Tibial nerve (tissue), 3 donors: ENCODE results near the gene EGLN3.

Experiments
- CTCF ChIP-seq, 5 experiments: fragments of 200-600 bp in 3 of 5; fragments of 450-650 bp in 2 of 5; sonication (generic) in 3 of 5; IDR thresholded peaks; one replicate each; pipeline ENCODE4 v1.5.1; 2016 to 2019; ENCODE audit warnings: antibody characterized with exemption in 5 of 5, mild to moderate bottlenecking in 3 of 5, moderate library complexity in 2 of 5
- POLR2A ChIP-seq, 2 donors: fragments of 450-650 bp; IDR thresholded peaks; one replicate each; pipeline ENCODE4 v1.6.1; 2017; ENCODE audit warnings: antibody characterized with exemption in 2 of 2, mild to moderate bottlenecking in 2 of 2, moderate library complexity in 2 of 2

GRCh38 chr14:33996462-33996861, 45.6 kb upstream of the EGLN3 start:
- TF ChIP-seq CTCF (IDR thresholded peaks at IDR 0.05) (no peak), POLR2A (IDR thresholded peaks at IDR 0.05) (no peak)
